Vagina (tissue), 2 donors: Measurements from ENCODE around the gene DNAH9. TPM values are rescaled to one million over a fixed set of nuclear protein-coding genes. Genes with fewer than 3 reads are reported as not detected.

Source experiments
- DNase-seq, 2 donors: peaks; one replicate each; pipeline ENCODE4 v3.0.0-alpha.2; 2017; ENCODE audit errors: extremely low spot score in 2 of 2
- H3K27ac ChIP-seq: fragments of 200-600 bp; sonication (generic); one replicate; pipeline ENCODE4 v1.5.1; 2019
- H3K27me3 ChIP-seq: fragments of 200-600 bp; sonication (generic); one replicate; pipeline ENCODE4 v1.5.1; 2019
- H3K36me3 ChIP-seq, 2 donors: fragments of 200-600 bp; sonication (generic); one replicate each; pipeline ENCODE4 v1.5.1; 2017 to 2019
- H3K4me1 ChIP-seq: fragments of 200-600 bp; sonication (generic); one replicate; pipeline ENCODE4 v1.5.1; 2019
- H3K4me3 ChIP-seq, 2 donors: fragments of 200-600 bp; sonication (generic); 1 replicate in 1 of 2; 2 replicates in 1 of 2; pipeline ENCODE4 v1.5.1; 2016 to 2019
- H3K9me3 ChIP-seq: fragments of 200-600 bp; sonication (generic); one replicate; pipeline ENCODE4 v1.5.1; 2019
- CTCF ChIP-seq, 3 experiments: fragments of 450-650 bp in 2 of 3; fragments of 200-600 bp in 1 of 3; sonication (generic) in 1 of 3; IDR thresholded peaks; one replicate each; pipeline ENCODE4 v1.5.1; 2017 to 2019; ENCODE audit warnings: antibody characterized with exemption in 3 of 3, mild to moderate bottlenecking in 2 of 3, moderate library complexity in 2 of 3
- POLR2A ChIP-seq, 2 donors: fragments of 450-650 bp; IDR thresholded peaks; one replicate each; pipeline ENCODE4 v1.6.1; 2017; ENCODE audit warnings: antibody characterized with exemption in 2 of 2, mild to moderate bottlenecking in 2 of 2, moderate library complexity in 2 of 2
- POLR2AphosphoS5 ChIP-seq, 2 donors: sonication (generic); formaldehyde crosslinking; IDR thresholded peaks; one replicate each; pipeline ENCODE4 v1.9.0; 2017; ENCODE audit warnings: antibody characterized with exemption in 2 of 2, mild to moderate bottlenecking in 2 of 2, low read depth in 1 of 2; ENCODE audit not compliant: insufficient read depth in 1 of 2
- intact Hi-C: fragments of 100-400 bp; cut with DNase I; formaldehyde crosslinking; loops from one replicate; pipeline ENCODE4 v1.15.1; 2023
- total RNA-seq: library from RNA; depleted of rRNA; stranded (reverse); fragments of >200 nt; gene quantifications from one replicate; pipeline ENCODE4 v1.2.3, GENCODE V29; 2016

Gene DNAH9
- total RNA-seq, 1 donor from 2014 or later: not detected

- no peaks in the 10 kb centered on the region for H3K27me3 ChIP-seq
- no peaks in the 10 kb centered on the region for H3K9me3 ChIP-seq
- H3K27ac ChIP-seq: no peak overlapping the region
- H3K4me1 ChIP-seq: no peaks in the 10 kb centered on the region
- H3K36me3 ChIP-seq: no peaks in the 10 kb centered on the region
- TF ChIP-seq CTCF (IDR thresholded peaks at IDR 0.05) (no peak), POLR2A (IDR thresholded peaks at IDR 0.05) (no peak)
- intact Hi-C loops: no loop called here
- no peak for DNase-seq
- H3K4me3 ChIP-seq: no peak overlapping the region
These were observed 206.9 kb downstream of the DNAH9 start for GRCh38 chr17:11805138-11805537.

- intact Hi-C loops: no loop called here
- Histone ChIP-seq H3K36me3 (no peaks in the 10 kb centered on the region), H3K4me1 (no peaks in the 10 kb centered on the region), H3K27me3 (no peaks in the 10 kb centered on the region), H3K27ac (no peak overlapping the region), H3K4me3 (no peak overlapping the region), H3K9me3 (no peaks in the 10 kb centered on the region)
- TF ChIP-seq CTCF (IDR thresholded peaks at IDR 0.05) (no peak), POLR2AphosphoS5 (IDR thresholded peaks at IDR 0.05; ENCODE audit: insufficient read depth in 1 of 2, low read depth in 1 of 2) (no peak)
- DNase-seq: no peak
These were observed 207.7 kb downstream of the DNAH9 start for GRCh38 chr17:11805952-11806351.

- no peak for DNase-seq
- H3K4me1 ChIP-seq: no peaks in the 10 kb centered on the region
- H3K4me3 ChIP-seq: no peak overlapping the region
- no peaks in the 10 kb centered on the region for H3K27me3 ChIP-seq
- no peaks in the 10 kb centered on the region for H3K9me3 ChIP-seq
- no peaks in the 10 kb centered on the region for H3K36me3 ChIP-seq
- H3K27ac ChIP-seq: no peak overlapping the region
- intact Hi-C loops: no loop called here
- no peak for TF ChIP-seq CTCF (IDR thresholded peaks at IDR 0.05)
- TF ChIP-seq POLR2A (IDR thresholded peaks at IDR 0.05): no peak
- no peak for TF ChIP-seq POLR2AphosphoS5 (IDR thresholded peaks at IDR 0.05; ENCODE audit: insufficient read depth in 1 of 2, low read depth in 1 of 2)
These were observed 209.3 kb downstream of the DNAH9 start for GRCh38 chr17:11807606-11808005.

GRCh38 chr17:11813278-11813677, 215.0 kb downstream of the DNAH9 start:
- no peaks in the 10 kb centered on the region for H3K4me1 ChIP-seq
- H3K36me3 ChIP-seq: no peaks in the 10 kb centered on the region
- intact Hi-C loops: no loop called here
- no peaks in the 10 kb centered on the region for H3K27me3 ChIP-seq
- no peak for DNase-seq
- no peaks in the 10 kb centered on the region for H3K9me3 ChIP-seq
- H3K4me3 ChIP-seq: no peak overlapping the region
- no peak overlapping the region for H3K27ac ChIP-seq
- TF ChIP-seq POLR2A (IDR thresholded peaks at IDR 0.05): no peak
- no peak for TF ChIP-seq CTCF (IDR thresholded peaks at IDR 0.05)
- TF ChIP-seq POLR2AphosphoS5 (IDR thresholded peaks at IDR 0.05; ENCODE audit: insufficient read depth in 1 of 2, low read depth in 1 of 2): no peak

GRCh38 chr17:11813871-11814270, 215.6 kb downstream of the DNAH9 start:
- Histone ChIP-seq H3K27me3 (no peaks in the 10 kb centered on the region), H3K27ac (no peak overlapping the region), H3K4me3 (no peak overlapping the region), H3K9me3 (no peaks in the 10 kb centered on the region), H3K36me3 (no peaks in the 10 kb centered on the region), H3K4me1 (no peaks in the 10 kb centered on the region)
- DNase-seq: no peak
- TF ChIP-seq POLR2A (IDR thresholded peaks at IDR 0.05) (no peak), POLR2AphosphoS5 (IDR thresholded peaks at IDR 0.05; ENCODE audit: insufficient read depth in 1 of 2, low read depth in 1 of 2) (no peak), CTCF (IDR thresholded peaks at IDR 0.05) (no peak)
- intact Hi-C loops: no loop called here
